Thyroid gland (tissue), 4 donors: Measurements from ENCODE around the gene CACNA1G.

ENCODE experiments used
- CTCF ChIP-seq, 6 experiments: fragments of 200-600 bp in 3 of 6; fragments of 450-650 bp in 3 of 6; sonication (generic) in 3 of 6; IDR thresholded peaks; one replicate each; pipeline ENCODE4 v1.5.1; 2016 to 2019; ENCODE audit warnings: antibody characterized with exemption in 6 of 6, mild to moderate bottlenecking in 2 of 6, inconsistent platforms in 1 of 6, moderate library complexity in 1 of 6
- POLR2A ChIP-seq, 2 donors: fragments of 450-650 bp; IDR thresholded peaks; one replicate each; pipeline ENCODE4 v1.6.1; 2017; ENCODE audit warnings: antibody characterized with exemption in 2 of 2, mild to moderate bottlenecking in 2 of 2, moderate library complexity in 1 of 2

GRCh38 chr17:50537721-50538548 lies 22.6 kb upstream of the CACNA1G start:
- TF ChIP-seq CTCF (IDR thresholded peaks at IDR 0.05) (no peak), POLR2A (IDR thresholded peaks at IDR 0.05) (no peak)
